Temporal lobe (tissue), 1 donor: ENCODE data around the gene HMGCS1. TPM values are rescaled to one million over a fixed set of nuclear protein-coding genes. Genes with fewer than 3 reads are reported as not detected.

Experiments used
- total RNA-seq: library from RNA; depleted of rRNA; stranded (reverse); fragments of >200 nt; gene quantifications from one replicate; pipeline ENCODE4 v1.2.3, GENCODE V29; 2014

HMGCS1 gene
- total RNA-seq, 1 donor from 2014 or later, result 474 TPM

Other genes starting within 250 kb of the HMGCS1 start
- gene ZNF131, start 192.5 kb downstream of the HMGCS1 start, total RNA-seq, result 53.1 TPM
- gene NIM1K, start 121.2 kb downstream of the HMGCS1 start, total RNA-seq, result 5.9 TPM
- 0.49 TPM for gene CCL28, start 99.0 kb upstream of the HMGCS1 start, total RNA-seq
- 11.6 TPM for gene TMEM267, start 170.5 kb upstream of the HMGCS1 start, total RNA-seq
- gene C5orf34, start 201.7 kb upstream of the HMGCS1 start, total RNA-seq, result 2.5 TPM
- gene PAIP1, start 243.7 kb upstream of the HMGCS1 start, total RNA-seq, result 162 TPM